OCI-LY1 (cell line): ENCODE data around the gene CLASP2.

Experiments used
- H2AFZ ChIP-seq: fragments of 200-600 bp; sonication (generic), shearing (Covaris generic); 2 replicates; pipeline ENCODE4 v1.6.0; 2014; ENCODE audit warnings: antibody characterized with exemption, mild to moderate bottlenecking, low read length
- H3F3A ChIP-seq: fragments of 200-600 bp; sonication (generic), shearing (Covaris generic); 2 replicates; pipeline ENCODE4 v1.6.0; 2014; ENCODE audit warnings: mild to moderate bottlenecking, antibody characterized with exemption, low read length, moderate library complexity; ENCODE audit not compliant: insufficient read depth
- H3K27ac ChIP-seq: fragments of 200-600 bp; sonication (generic); 2 replicates; pipeline ENCODE4 v1.5.1; 2014; ENCODE audit warnings: low read length, mixed run types, mild to moderate bottlenecking, low read depth; ENCODE audit not compliant: poor library complexity, severe bottlenecking
- H3K27me3 ChIP-seq: fragments of 200-600 bp; sonication (generic); 2 replicates; pipeline ENCODE4 v1.6.0; 2014; ENCODE audit warnings: antibody characterized with exemption, mild to moderate bottlenecking, low read length, moderate library complexity; ENCODE audit not compliant: insufficient read depth
- H3K36me3 ChIP-seq: fragments of 200-600 bp; sonication (generic); 2 replicates; pipeline ENCODE4 v1.6.1; 2014; ENCODE audit warnings: mild to moderate bottlenecking, antibody characterized with exemption, low read length, moderate library complexity, mixed read lengths; ENCODE audit not compliant: insufficient read depth
- H3K4me1 ChIP-seq: fragments of 200-600 bp; sonication (generic); 2 replicates; pipeline ENCODE4 v1.5.1; 2014; ENCODE audit warnings: mild to moderate bottlenecking, low read length, moderate library complexity; ENCODE audit not compliant: insufficient read depth, severe bottlenecking
- H3K4me2 ChIP-seq: fragments of 200-600 bp; sonication (generic), shearing (Covaris generic); 2 replicates; pipeline ENCODE4 v1.6.1; 2014; ENCODE audit warnings: low read length
- H3K4me3 ChIP-seq: fragments of 200-600 bp; sonication (generic); 2 replicates; pipeline ENCODE4 v1.5.1; 2014; ENCODE audit warnings: low read length, low read depth, mild to moderate bottlenecking, mixed read lengths; ENCODE audit not compliant: poor library complexity, severe bottlenecking
- H3K79me2 ChIP-seq: fragments of 200-600 bp; shearing (Covaris generic); 2 replicates; pipeline ENCODE4 v1.6.1; 2016; ENCODE audit warnings: mixed run types, low read length, mixed read lengths; ENCODE audit not compliant: insufficient read depth
- H3K9ac ChIP-seq: fragments of 200-600 bp; sonication (generic), shearing (Covaris generic); 2 replicates; pipeline ENCODE4 v1.6.1; 2014; ENCODE audit warnings: mild to moderate bottlenecking, low read length, mixed read lengths
- H3K9me2 ChIP-seq: fragments of 200-600 bp; sonication (generic), shearing (Covaris generic); 2 replicates; pipeline ENCODE4 v1.6.1; 2014; ENCODE audit warnings: low read depth, mild to moderate bottlenecking, low read length, mixed read lengths
- H3K9me3 ChIP-seq: fragments of 200-600 bp; shearing (Covaris generic); 2 replicates; pipeline ENCODE4 v1.6.1; 2014; ENCODE audit warnings: low read length, mixed read lengths
- H4K20me1 ChIP-seq: fragments of 200-600 bp; sonication (generic), shearing (Covaris generic); 2 replicates; pipeline ENCODE4 v1.6.0; 2016; ENCODE audit warnings: mild to moderate bottlenecking, low read length; ENCODE audit not compliant: insufficient read depth
- CTCF ChIP-seq: fragments of 200-600 bp; sonication (generic), shearing (Covaris generic); IDR thresholded peaks from 2 replicates; pipeline ENCODE4 v1.5.1; 2017; ENCODE audit warnings: mild to moderate bottlenecking, antibody characterized with exemption, low read length, moderate library complexity, mixed read lengths
- EZH2 ChIP-seq: fragments of 200-600 bp; sonication (generic), shearing (Covaris generic); IDR thresholded peaks from 2 replicates; pipeline ENCODE4 v1.8.0; 2017; ENCODE audit warnings: borderline replicate concordance, mixed run types, mild to moderate bottlenecking, antibody characterized with exemption, low read length, moderate library complexity, mixed read lengths

The CLASP2 gene

GRCh38 chr3:33751336-33751735, 33.3 kb upstream of the CLASP2 start:
- Histone ChIP-seq H4K20me1 (no peaks in the 10 kb centered on the region), H3K4me1 (peaks cover 5% of the 10 kb centered on the region), H3K9me2 (no peaks in the 10 kb centered on the region), H3K36me3 (no peaks in the 10 kb centered on the region), H2AFZ (no peak overlapping the region), H3K27me3 (no peaks in the 10 kb centered on the region), H3K27ac (no peak overlapping the region), H3K4me3 (no peak overlapping the region), H3K9me3 (peaks cover 3% of the 10 kb centered on the region; the same call in 1 of the 2 replicates), H3K79me2 (no peaks in the 10 kb centered on the region), H3F3A (no peaks in the 10 kb centered on the region), H3K9ac (no peak overlapping the region), H3K4me2 (no peak overlapping the region)
- TF ChIP-seq CTCF, result no peak
- no peak for TF ChIP-seq EZH2

DNA sequence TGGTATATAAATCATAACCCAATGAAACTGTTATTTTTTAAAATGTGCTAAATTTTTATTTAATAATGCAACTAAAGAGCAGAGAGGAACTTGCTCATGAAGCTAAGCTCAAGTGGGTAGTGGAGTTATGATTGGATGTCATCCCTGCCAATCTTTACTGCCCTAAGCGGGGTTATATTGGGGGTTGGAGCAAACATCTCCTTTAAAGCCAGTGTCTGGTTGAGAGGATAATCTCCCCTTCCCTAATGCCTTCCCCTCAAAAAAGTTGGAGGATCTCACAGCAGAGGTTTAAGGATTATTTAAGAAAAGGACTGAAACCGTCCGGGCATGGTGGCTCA, 32.1 kb upstream of the CLASP2 start:
- no peak overlapping the region for H3K4me3 ChIP-seq
- H3F3A ChIP-seq, result no peaks in the 10 kb centered on the region
- H3K27me3 ChIP-seq, result no peaks in the 10 kb centered on the region
- H3K27ac ChIP-seq, result no peak overlapping the region
- peaks cover 15% of the 10 kb centered on the region for H3K4me1 ChIP-seq
- H3K79me2 ChIP-seq, result no peaks in the 10 kb centered on the region
- H3K9me3 ChIP-seq, result peaks cover 3% of the 10 kb centered on the region; the same call in 1 of the 2 replicates
- TF ChIP-seq EZH2 (no peak), CTCF (no peak)
- no peaks in the 10 kb centered on the region for H3K9me2 ChIP-seq
- no peaks in the 10 kb centered on the region for H4K20me1 ChIP-seq
- no peak overlapping the region for H2AFZ ChIP-seq
- H3K4me2 ChIP-seq, result no peak overlapping the region
- no peak overlapping the region for H3K9ac ChIP-seq
- no peaks in the 10 kb centered on the region for H3K36me3 ChIP-seq

- no peaks in the 10 kb centered on the region for H3K27me3 ChIP-seq
- H3K9me3 ChIP-seq, result no peaks in the 10 kb centered on the region; the same call in 1 of the 2 replicates
- no peak overlapping the region for H3K4me2 ChIP-seq
- H2AFZ ChIP-seq, result no peak overlapping the region
- no peak overlapping the region for H3K9ac ChIP-seq
- H3F3A ChIP-seq, result no peaks in the 10 kb centered on the region
- H3K79me2 ChIP-seq, result no peaks in the 10 kb centered on the region
- TF ChIP-seq EZH2, result no peak
- no peak for TF ChIP-seq CTCF
- peaks cover 17% of the 10 kb centered on the region for H3K4me1 ChIP-seq
- H4K20me1 ChIP-seq, result no peaks in the 10 kb centered on the region
- no peak overlapping the region for H3K27ac ChIP-seq
- no peak overlapping the region for H3K4me3 ChIP-seq
- H3K36me3 ChIP-seq, result no peaks in the 10 kb centered on the region
- H3K9me2 ChIP-seq, result no peaks in the 10 kb centered on the region
Measured at GRCh38 chr3:33749546-33750210, 31.6 kb upstream of the CLASP2 start.
